Activated CD8-positive, alpha-beta memory T cell treated with anti-CD3 and anti-CD28 coated beads, Interleukin-2, amount 50 U/mL, for 24 hours (primary cell): ENCODE results near the gene DAPK2.

Source experiments
- DNase-seq: peaks from one replicate; pipeline ENCODE4 v3.0.0-alpha.2; 2020; ENCODE audit errors: extremely low read depth

The DAPK2 gene

GRCh38 chr15:63998489-63998888 lies 47.8 kb downstream of the DAPK2 start:
- DNase-seq: no peak

GRCh38 chr15:63997715-63998442 lies 48.4 kb downstream of the DAPK2 start:
- no peak for DNase-seq

- no peak for DNase-seq
Observed at GRCh38 chr15:63996794-63997357, 49.4 kb downstream of the DAPK2 start.

- DNase-seq: no peak
Observed at GRCh38 chr15:63995789-63996188, 50.5 kb downstream of the DAPK2 start.

- DNase-seq: no peak
Observed at GRCh38 chr15:63994073-63994600, 52.1 kb downstream of the DAPK2 start.

- no peak for DNase-seq
Observed at GRCh38 chr15:63992300-63992699, 54.0 kb downstream of the DAPK2 start.

- DNase-seq: no peak
Observed at GRCh38 chr15:63991706-63992105, 54.6 kb downstream of the DAPK2 start.

- DNase-seq: no peak
Observed at GRCh38 chr15:63990454-63990853, 55.8 kb downstream of the DAPK2 start.

- no peak for DNase-seq
Observed at GRCh38 chr15:63987796-63988378, 58.4 kb downstream of the DAPK2 start.

GRCh38 chr15:63986751-63987341 lies 59.4 kb downstream of the DAPK2 start:
- no peak for DNase-seq

GRCh38 chr15:63986185-63986680 lies 60.1 kb downstream of the DAPK2 start:
- no peak for DNase-seq

- no peak for DNase-seq
Observed at GRCh38 chr15:63985221-63986184, 60.8 kb downstream of the DAPK2 start.

- no peak for DNase-seq
Observed at GRCh38 chr15:63984331-63984730, 62.0 kb downstream of the DAPK2 start.

- DNase-seq: no peak
Observed at GRCh38 chr15:63983061-63983711, 63.1 kb downstream of the DAPK2 start.

GRCh38 chr15:63982381-63982854 lies 63.9 kb downstream of the DAPK2 start:
- DNase-seq: no peak

- no peak for DNase-seq
Observed at GRCh38 chr15:63981596-63982320, 64.5 kb downstream of the DAPK2 start.

GRCh38 chr15:63979262-63979793 lies 67.0 kb downstream of the DAPK2 start:
- DNase-seq: no peak

GRCh38 chr15:63978511-63979261 lies 67.6 kb downstream of the DAPK2 start:
- no peak for DNase-seq

GRCh38 chr15:63977119-63977518 lies 69.2 kb downstream of the DAPK2 start:
- no peak for DNase-seq
